NB4 (cell line): ENCODE measurements around the gene ZNF777.

Experiments
- POLR2A ChIP-seq: IDR thresholded peaks from 2 replicates; pipeline ENCODE4 v1.6.1; 2011; ENCODE audit warnings: mild to moderate bottlenecking; ENCODE audit not compliant: insufficient read length; ENCODE audit errors: extremely low read depth
- TF ChIP-seq, protein P1 (sequence below): IDR thresholded peaks from one replicate; pipeline ENCODE4 v1.5.1; 2012; ENCODE audit warnings: low read depth, low read length
- TF ChIP-seq, protein P2 (sequence below): IDR thresholded peaks from 2 replicates; pipeline ENCODE4 v1.6.1; 2011; ENCODE audit warnings: low read depth, low read length

DNA sequence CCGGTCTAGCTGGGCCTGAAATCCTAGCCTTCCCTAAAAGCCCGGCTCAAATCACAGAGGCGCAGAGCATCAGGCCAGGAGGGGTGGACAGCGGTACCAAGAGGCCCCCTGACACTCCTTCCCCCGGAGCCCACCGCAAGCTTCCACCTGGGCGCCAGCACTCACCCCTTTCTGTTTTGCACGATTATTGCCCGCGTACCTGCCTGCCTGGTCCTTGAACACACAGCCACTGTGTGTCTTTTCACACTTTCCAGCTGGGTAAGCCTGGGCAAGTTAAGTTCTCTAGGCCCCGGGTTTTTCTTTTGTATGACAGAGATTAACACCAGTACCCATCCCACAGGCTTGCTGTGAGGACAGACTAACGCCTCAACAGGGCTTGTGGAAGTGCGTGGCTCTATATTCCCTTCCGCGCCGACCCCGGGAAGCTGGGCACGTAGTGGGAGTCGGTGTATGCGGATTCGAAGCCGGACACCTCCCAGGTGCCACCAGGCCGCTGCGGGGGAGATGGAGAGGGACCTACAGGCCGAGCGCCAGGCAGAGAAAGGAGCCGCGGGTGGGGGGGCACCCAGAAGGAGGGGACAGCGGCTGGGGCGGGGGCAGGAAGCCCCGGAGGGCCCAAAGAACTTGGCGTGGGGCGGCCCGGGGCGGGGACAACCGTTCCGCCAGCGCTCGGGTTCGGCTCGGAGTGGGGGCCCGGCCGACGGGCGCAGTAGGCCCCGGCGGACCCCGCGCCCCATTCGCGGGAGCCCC is 36.0 kb upstream of the ZNF777 start:
- no peak for TF ChIP-seq POLR2A
- TF ChIP-seq, protein P1, sequence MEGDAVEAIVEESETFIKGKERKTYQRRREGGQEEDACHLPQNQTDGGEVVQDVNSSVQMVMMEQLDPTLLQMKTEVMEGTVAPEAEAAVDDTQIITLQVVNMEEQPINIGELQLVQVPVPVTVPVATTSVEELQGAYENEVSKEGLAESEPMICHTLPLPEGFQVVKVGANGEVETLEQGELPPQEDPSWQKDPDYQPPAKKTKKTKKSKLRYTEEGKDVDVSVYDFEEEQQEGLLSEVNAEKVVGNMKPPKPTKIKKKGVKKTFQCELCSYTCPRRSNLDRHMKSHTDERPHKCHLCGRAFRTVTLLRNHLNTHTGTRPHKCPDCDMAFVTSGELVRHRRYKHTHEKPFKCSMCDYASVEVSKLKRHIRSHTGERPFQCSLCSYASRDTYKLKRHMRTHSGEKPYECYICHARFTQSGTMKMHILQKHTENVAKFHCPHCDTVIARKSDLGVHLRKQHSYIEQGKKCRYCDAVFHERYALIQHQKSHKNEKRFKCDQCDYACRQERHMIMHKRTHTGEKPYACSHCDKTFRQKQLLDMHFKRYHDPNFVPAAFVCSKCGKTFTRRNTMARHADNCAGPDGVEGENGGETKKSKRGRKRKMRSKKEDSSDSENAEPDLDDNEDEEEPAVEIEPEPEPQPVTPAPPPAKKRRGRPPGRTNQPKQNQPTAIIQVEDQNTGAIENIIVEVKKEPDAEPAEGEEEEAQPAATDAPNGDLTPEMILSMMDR, result no peak
- TF ChIP-seq, protein P2, sequence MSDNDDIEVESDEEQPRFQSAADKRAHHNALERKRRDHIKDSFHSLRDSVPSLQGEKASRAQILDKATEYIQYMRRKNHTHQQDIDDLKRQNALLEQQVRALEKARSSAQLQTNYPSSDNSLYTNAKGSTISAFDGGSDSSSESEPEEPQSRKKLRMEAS, result no peak
